Dermis blood vessel endothelial cell (primary cell): ENCODE measurements around the gene KPNB1. TPM values are rescaled to one million over a fixed set of nuclear protein-coding genes. Genes with fewer than 3 reads are reported as not detected.

Experiments used
- DNase-seq: peaks from one replicate; pipeline ENCODE4 v3.0.0; 2010
- total RNA-seq: library from RNA; depleted of rRNA; stranded (reverse); fragments of >200 nt; gene quantifications from 2 replicates; pipeline ENCODE4 v1.2.3, GENCODE V29; 2014

Gene KPNB1
- total RNA-seq, 1 donor from 2014 or later: 394 TPM

GRCh38 chr17:47638903-47639302 is 10.8 kb upstream of the KPNB1 start:
- DNase-seq: no peak

GRCh38 chr17:47640076-47640475 is 9.6 kb upstream of the KPNB1 start:
- no peak for DNase-seq

- no peak for DNase-seq
Measured at GRCh38 chr17:47641202-47641601, 8.5 kb upstream of the KPNB1 start.

GRCh38 chr17:47643116-47643515 is 6.6 kb upstream of the KPNB1 start:
- DNase-seq: no peak

- no peak for DNase-seq
Measured at GRCh38 chr17:47644324-47644723, 5.4 kb upstream of the KPNB1 start.

- no peak for DNase-seq
Measured at GRCh38 chr17:47649972-47650524, 329 bp downstream of the KPNB1 start.

GRCh38 chr17:47650525-47651522 is 1.1 kb downstream of the KPNB1 start:
- DNase-seq: peak; percentile 98

- DNase-seq: no peak
Measured at GRCh38 chr17:47651704-47652103, 2.0 kb downstream of the KPNB1 start.

- peak; percentile 47 for DNase-seq
Measured at GRCh38 chr17:47652570-47652969, 2.9 kb downstream of the KPNB1 start.

- DNase-seq: no peak
Measured at GRCh38 chr17:47653442-47653841, 3.7 kb downstream of the KPNB1 start.

GRCh38 chr17:47654991-47655390 is 5.3 kb downstream of the KPNB1 start:
- DNase-seq: no peak

GRCh38 chr17:47660064-47660492 is 10.4 kb downstream of the KPNB1 start:
- DNase-seq: no peak

GRCh38 chr17:47663912-47664623 is 14.3 kb downstream of the KPNB1 start:
- DNase-seq: peak; percentile 85

GRCh38 chr17:47664624-47664941 is 14.9 kb downstream of the KPNB1 start:
- DNase-seq: no peak

GRCh38 chr17:47665655-47666054 is 15.9 kb downstream of the KPNB1 start:
- DNase-seq: no peak

GRCh38 chr17:47669081-47669480 is 19.4 kb downstream of the KPNB1 start:
- no peak for DNase-seq

GRCh38 chr17:47670064-47670463 is 20.3 kb downstream of the KPNB1 start:
- DNase-seq: no peak

- DNase-seq: no peak
Measured at GRCh38 chr17:47674499-47674898, 24.8 kb downstream of the KPNB1 start.

- DNase-seq: no peak
Measured at GRCh38 chr17:47675380-47676198, 25.9 kb downstream of the KPNB1 start.

- no peak for DNase-seq
Measured at GRCh38 chr17:47676199-47676472, 26.4 kb downstream of the KPNB1 start.

- DNase-seq: no peak
Measured at GRCh38 chr17:47676510-47677165, 26.9 kb downstream of the KPNB1 start.

GRCh38 chr17:47678196-47678595 is 28.5 kb downstream of the KPNB1 start:
- DNase-seq: no peak
